ENCODE data around the gene DERL3. TPM values are rescaled to one million over a fixed set of nuclear protein-coding genes. Genes with fewer than 3 reads are reported as not detected.

The DERL3 gene
- total RNA-seq, 1 experiment from 2014 or later, result 1.5 TPM

- TF ChIP-seq CTCF (conservative IDR thresholded peaks at IDR 0.05; ENCODE audit: low read depth, low read length) (peak; percentile 98), EZH2 (IDR thresholded peaks at IDR 0.05; ENCODE audit: borderline replicate concordance, low read depth, low read length, poor library complexity, severe bottlenecking) (no peak)
- H3K27me3 ChIP-seq (replicated peaks; ENCODE audit: insufficient read depth, low read depth, low read length, poor library complexity), result no peaks in the 10 kb centered on the region
- H3K27ac ChIP-seq (ENCODE audit: low read depth, low read length, poor library complexity, severe bottlenecking), result no peak overlapping the region
- peak; percentile 91 for DNase-seq (ENCODE audit: low spot score)
- H3K4me3 ChIP-seq (ENCODE audit: low read depth, low read length, poor library complexity, severe bottlenecking), result peak overlapping the region; percentile 19
- H3K36me3 ChIP-seq (ENCODE audit: insufficient read depth, low read length, poor library complexity, severe bottlenecking), result no peaks in the 10 kb centered on the region
- POLR2A ChIA-PET (ENCODE audit: low non-redundant PET), result no interaction called here
- no TSS peak for BruUV-seq (replicated peaks)
- intact Hi-C loops (cut with micrococcal nuclease; ENCODE audit: unreplicated experiment), result loop anchor here (5.0 kb wide), 2 partner anchors 82 to 307 kb away; partner anchors contain the start of gene CHCHD10
- CTCF ChIA-PET, result interaction anchor here (0.5 to 1.3 kb wide), 15 partner anchors 9 to 549 kb away, joined by 3 to 14 read pairs (median 4); partner anchors contain the start of genes DRICH1 and SLC2A11
- H3K9me3 ChIP-seq (ENCODE audit: low read depth, low read length, poor library complexity, severe bottlenecking), result no peaks in the 10 kb centered on the region
- H3K4me1 ChIP-seq (ENCODE audit: insufficient read depth, low read length, poor library complexity, severe bottlenecking), result peaks cover 4% of the 10 kb centered on the region
These were observed 10.5 kb upstream of the DERL3 start for GRCh38 chr22:23849009-23850006.

GRCh38 chr22:23847991-23848864 is 9.4 kb upstream of the DERL3 start:
- CTCF ChIA-PET, result no interaction called here
- no peak for DNase-seq (ENCODE audit: low spot score)
- TF ChIP-seq EZH2 (IDR thresholded peaks at IDR 0.05; ENCODE audit: borderline replicate concordance, low read depth, low read length, poor library complexity, severe bottlenecking) (no peak), CTCF (conservative IDR thresholded peaks at IDR 0.05; ENCODE audit: low read depth, low read length) (no peak)
- H3K27ac ChIP-seq (ENCODE audit: low read depth, low read length, poor library complexity, severe bottlenecking), result no peak overlapping the region
- H3K36me3 ChIP-seq (ENCODE audit: insufficient read depth, low read length, poor library complexity, severe bottlenecking), result no peaks in the 10 kb centered on the region
- no TSS peak for BruUV-seq (replicated peaks)
- H3K9me3 ChIP-seq (ENCODE audit: low read depth, low read length, poor library complexity, severe bottlenecking), result no peaks in the 10 kb centered on the region
- intact Hi-C loops (cut with micrococcal nuclease; ENCODE audit: unreplicated experiment), result loop anchor here (5.0 kb wide), 2 partner anchors 81 to 306 kb away; partner anchors contain the start of gene CHCHD10
- peaks cover 4% of the 10 kb centered on the region for H3K4me1 ChIP-seq (ENCODE audit: insufficient read depth, low read length, poor library complexity, severe bottlenecking)
- POLR2A ChIA-PET (ENCODE audit: low non-redundant PET), result no interaction called here
- H3K27me3 ChIP-seq (replicated peaks; ENCODE audit: insufficient read depth, low read depth, low read length, poor library complexity), result no peaks in the 10 kb centered on the region
- no peak overlapping the region for H3K4me3 ChIP-seq (ENCODE audit: low read depth, low read length, poor library complexity, severe bottlenecking)

GRCh38 chr22:23847310-23847920 is 8.6 kb upstream of the DERL3 start:
- H3K9me3 ChIP-seq (ENCODE audit: low read depth, low read length, poor library complexity, severe bottlenecking), result no peaks in the 10 kb centered on the region
- ChIA-PET CTCF (no interaction called here), POLR2A (ENCODE audit: low non-redundant PET) (no interaction called here)
- no peaks in the 10 kb centered on the region for H3K27me3 ChIP-seq (replicated peaks; ENCODE audit: insufficient read depth, low read depth, low read length, poor library complexity)
- H3K36me3 ChIP-seq (ENCODE audit: insufficient read depth, low read length, poor library complexity, severe bottlenecking), result no peaks in the 10 kb centered on the region
- TF ChIP-seq CTCF (conservative IDR thresholded peaks at IDR 0.05; ENCODE audit: low read depth, low read length) (no peak), EZH2 (IDR thresholded peaks at IDR 0.05; ENCODE audit: borderline replicate concordance, low read depth, low read length, poor library complexity, severe bottlenecking) (no peak)
- DNase-seq (ENCODE audit: low spot score), result no peak
- no TSS peak for BruUV-seq (replicated peaks)
- no peak overlapping the region for H3K4me3 ChIP-seq (ENCODE audit: low read depth, low read length, poor library complexity, severe bottlenecking)
- peaks cover 4% of the 10 kb centered on the region for H3K4me1 ChIP-seq (ENCODE audit: insufficient read depth, low read length, poor library complexity, severe bottlenecking)
- intact Hi-C loops (cut with micrococcal nuclease; ENCODE audit: unreplicated experiment), result loop anchor here (5.0 kb wide), 2 partner anchors 80 to 305 kb away; partner anchors contain the start of gene CHCHD10
- no peak overlapping the region for H3K27ac ChIP-seq (ENCODE audit: low read depth, low read length, poor library complexity, severe bottlenecking)

Data from A673 (cell line).